ENCODE measurements around the gene RIN3.

GRCh38 chr14:92650581-92651105, 137.1 kb downstream of the RIN3 start:
- no peak for TF ChIP-seq POLR2A (IDR thresholded peaks at IDR 0.05)
- TF ChIP-seq, protein P1, sequence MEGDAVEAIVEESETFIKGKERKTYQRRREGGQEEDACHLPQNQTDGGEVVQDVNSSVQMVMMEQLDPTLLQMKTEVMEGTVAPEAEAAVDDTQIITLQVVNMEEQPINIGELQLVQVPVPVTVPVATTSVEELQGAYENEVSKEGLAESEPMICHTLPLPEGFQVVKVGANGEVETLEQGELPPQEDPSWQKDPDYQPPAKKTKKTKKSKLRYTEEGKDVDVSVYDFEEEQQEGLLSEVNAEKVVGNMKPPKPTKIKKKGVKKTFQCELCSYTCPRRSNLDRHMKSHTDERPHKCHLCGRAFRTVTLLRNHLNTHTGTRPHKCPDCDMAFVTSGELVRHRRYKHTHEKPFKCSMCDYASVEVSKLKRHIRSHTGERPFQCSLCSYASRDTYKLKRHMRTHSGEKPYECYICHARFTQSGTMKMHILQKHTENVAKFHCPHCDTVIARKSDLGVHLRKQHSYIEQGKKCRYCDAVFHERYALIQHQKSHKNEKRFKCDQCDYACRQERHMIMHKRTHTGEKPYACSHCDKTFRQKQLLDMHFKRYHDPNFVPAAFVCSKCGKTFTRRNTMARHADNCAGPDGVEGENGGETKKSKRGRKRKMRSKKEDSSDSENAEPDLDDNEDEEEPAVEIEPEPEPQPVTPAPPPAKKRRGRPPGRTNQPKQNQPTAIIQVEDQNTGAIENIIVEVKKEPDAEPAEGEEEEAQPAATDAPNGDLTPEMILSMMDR (IDR thresholded peaks at IDR 0.05) = no peak

All from testis (tissue), 2 donors.